ENCODE data around the gene FAM98A.

Gene FAM98A

DNA sequence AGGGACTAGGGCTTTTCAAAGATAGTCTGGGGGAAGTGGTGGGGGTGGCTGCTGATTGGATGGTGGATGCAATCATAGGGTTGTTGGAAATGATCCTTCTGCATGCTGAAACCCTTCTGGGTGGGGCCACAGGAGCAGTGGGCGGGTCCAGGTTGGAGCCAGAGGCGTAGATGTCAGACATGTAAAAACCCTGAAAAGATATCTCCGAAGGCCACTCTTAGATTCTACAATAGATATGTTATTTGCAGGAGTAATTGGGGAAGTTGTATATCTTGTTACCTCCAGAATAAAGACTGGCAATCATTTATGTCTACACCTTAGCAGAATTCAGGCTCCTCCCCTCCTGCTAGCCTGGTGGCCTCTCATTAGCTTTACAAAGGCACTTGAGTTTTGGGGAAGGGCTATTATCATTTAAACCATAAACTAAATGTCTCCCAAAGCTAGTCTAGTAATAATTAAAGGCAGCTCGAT is 8.2 kb upstream of the FAM98A start:
- Histone ChIP-seq H3K27me3 (ENCODE audit: insufficient read depth, poor library complexity, severe bottlenecking) (no peaks in the 10 kb centered on the region), H3K27ac (replicated peaks) (no peak overlapping the region), H3K4me3 (replicated peaks; ENCODE audit: insufficient read depth, low read length) (no peak overlapping the region)
- TF ChIP-seq GABPA (IDR thresholded peaks at IDR 0.05; ENCODE audit: low read depth) = no peak
- TF ChIP-seq, protein P1, sequence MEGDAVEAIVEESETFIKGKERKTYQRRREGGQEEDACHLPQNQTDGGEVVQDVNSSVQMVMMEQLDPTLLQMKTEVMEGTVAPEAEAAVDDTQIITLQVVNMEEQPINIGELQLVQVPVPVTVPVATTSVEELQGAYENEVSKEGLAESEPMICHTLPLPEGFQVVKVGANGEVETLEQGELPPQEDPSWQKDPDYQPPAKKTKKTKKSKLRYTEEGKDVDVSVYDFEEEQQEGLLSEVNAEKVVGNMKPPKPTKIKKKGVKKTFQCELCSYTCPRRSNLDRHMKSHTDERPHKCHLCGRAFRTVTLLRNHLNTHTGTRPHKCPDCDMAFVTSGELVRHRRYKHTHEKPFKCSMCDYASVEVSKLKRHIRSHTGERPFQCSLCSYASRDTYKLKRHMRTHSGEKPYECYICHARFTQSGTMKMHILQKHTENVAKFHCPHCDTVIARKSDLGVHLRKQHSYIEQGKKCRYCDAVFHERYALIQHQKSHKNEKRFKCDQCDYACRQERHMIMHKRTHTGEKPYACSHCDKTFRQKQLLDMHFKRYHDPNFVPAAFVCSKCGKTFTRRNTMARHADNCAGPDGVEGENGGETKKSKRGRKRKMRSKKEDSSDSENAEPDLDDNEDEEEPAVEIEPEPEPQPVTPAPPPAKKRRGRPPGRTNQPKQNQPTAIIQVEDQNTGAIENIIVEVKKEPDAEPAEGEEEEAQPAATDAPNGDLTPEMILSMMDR (IDR thresholded peaks at IDR 0.05; ENCODE audit: insufficient read depth, low read length) = no peak
- TF ChIP-seq, protein P2, sequence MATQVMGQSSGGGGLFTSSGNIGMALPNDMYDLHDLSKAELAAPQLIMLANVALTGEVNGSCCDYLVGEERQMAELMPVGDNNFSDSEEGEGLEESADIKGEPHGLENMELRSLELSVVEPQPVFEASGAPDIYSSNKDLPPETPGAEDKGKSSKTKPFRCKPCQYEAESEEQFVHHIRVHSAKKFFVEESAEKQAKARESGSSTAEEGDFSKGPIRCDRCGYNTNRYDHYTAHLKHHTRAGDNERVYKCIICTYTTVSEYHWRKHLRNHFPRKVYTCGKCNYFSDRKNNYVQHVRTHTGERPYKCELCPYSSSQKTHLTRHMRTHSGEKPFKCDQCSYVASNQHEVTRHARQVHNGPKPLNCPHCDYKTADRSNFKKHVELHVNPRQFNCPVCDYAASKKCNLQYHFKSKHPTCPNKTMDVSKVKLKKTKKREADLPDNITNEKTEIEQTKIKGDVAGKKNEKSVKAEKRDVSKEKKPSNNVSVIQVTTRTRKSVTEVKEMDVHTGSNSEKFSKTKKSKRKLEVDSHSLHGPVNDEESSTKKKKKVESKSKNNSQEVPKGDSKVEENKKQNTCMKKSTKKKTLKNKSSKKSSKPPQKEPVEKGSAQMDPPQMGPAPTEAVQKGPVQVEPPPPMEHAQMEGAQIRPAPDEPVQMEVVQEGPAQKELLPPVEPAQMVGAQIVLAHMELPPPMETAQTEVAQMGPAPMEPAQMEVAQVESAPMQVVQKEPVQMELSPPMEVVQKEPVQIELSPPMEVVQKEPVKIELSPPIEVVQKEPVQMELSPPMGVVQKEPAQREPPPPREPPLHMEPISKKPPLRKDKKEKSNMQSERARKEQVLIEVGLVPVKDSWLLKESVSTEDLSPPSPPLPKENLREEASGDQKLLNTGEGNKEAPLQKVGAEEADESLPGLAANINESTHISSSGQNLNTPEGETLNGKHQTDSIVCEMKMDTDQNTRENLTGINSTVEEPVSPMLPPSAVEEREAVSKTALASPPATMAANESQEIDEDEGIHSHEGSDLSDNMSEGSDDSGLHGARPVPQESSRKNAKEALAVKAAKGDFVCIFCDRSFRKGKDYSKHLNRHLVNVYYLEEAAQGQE (IDR thresholded peaks at IDR 0.05; ENCODE audit: insufficient replicate concordance, low read depth) = no peak
- DNase-seq (ENCODE audit: low read depth in 1 of 2, low spot score in 1 of 2) = no peak

DNA sequence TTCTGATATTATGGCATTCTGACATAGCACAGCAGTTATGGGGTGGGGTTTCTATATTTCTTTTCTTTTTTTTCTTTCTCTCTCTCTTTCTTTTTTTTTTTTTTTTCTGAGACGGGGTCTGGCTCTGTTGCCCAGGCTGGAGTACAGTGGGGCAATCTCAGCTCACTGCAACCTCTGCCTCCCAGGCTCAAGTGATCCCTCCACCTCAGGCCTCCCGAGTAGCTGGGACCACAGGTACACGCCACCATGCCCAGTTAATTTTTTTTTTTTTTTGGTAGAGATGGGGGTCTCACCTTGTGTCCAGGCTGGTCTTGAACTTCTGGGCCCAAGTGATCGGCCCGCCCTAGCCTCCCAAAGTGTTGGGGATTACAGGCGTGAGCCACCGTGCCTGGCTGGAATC is 7.5 kb upstream of the FAM98A start:
- TF ChIP-seq GABPA (IDR thresholded peaks at IDR 0.05; ENCODE audit: low read depth) (no peak), POLR2AphosphoS5 (IDR thresholded peaks at IDR 0.05; ENCODE audit: low read depth) (no peak), SPI1 (IDR thresholded peaks at IDR 0.05; ENCODE audit: borderline replicate concordance, low read depth) (no peak)
- TF ChIP-seq, protein P2 (IDR thresholded peaks at IDR 0.05; ENCODE audit: insufficient replicate concordance, low read depth) = no peak
- TF ChIP-seq, protein P1 (IDR thresholded peaks at IDR 0.05; ENCODE audit: insufficient read depth, low read length) = no peak
- Histone ChIP-seq H3K4me3 (replicated peaks; ENCODE audit: insufficient read depth, low read length) (no peak overlapping the region), H3K27me3 (ENCODE audit: insufficient read depth, poor library complexity, severe bottlenecking) (no peaks in the 10 kb centered on the region), H3K27ac (replicated peaks) (no peak overlapping the region)
- DNase-seq (ENCODE audit: low read depth in 1 of 2, low spot score in 1 of 2) = no peak

DNA sequence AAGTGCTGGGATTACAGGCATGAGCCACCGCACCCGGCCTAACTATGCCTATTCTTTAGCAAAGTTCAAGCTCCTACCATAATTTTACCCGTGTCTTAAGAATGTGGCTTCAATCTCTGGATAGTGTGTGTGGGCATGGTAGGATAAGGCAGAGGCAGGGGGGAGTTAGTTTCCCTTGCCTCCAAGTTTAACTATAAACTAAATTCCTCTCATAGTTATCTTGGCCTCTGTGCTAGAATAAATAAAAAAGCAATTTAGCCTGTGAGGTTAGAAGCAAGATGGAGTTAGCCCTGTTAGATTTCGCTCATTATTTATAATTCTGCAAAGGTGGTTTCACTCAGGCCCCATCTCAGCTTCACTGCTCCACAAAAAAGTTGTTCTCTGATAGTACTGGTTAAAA is 7.0 kb upstream of the FAM98A start:
- H3K27me3 ChIP-seq (ENCODE audit: insufficient read depth, poor library complexity, severe bottlenecking) = no peaks in the 10 kb centered on the region
- DNase-seq (ENCODE audit: low read depth in 1 of 2, low spot score in 1 of 2) = no peak
- H3K4me3 ChIP-seq (replicated peaks; ENCODE audit: insufficient read depth, low read length) = no peak overlapping the region
- TF ChIP-seq, protein P1 (IDR thresholded peaks at IDR 0.05; ENCODE audit: insufficient read depth, low read length) = no peak
- TF ChIP-seq GABPA (IDR thresholded peaks at IDR 0.05; ENCODE audit: low read depth) (no peak), SPI1 (IDR thresholded peaks at IDR 0.05; ENCODE audit: borderline replicate concordance, low read depth) (no peak), POLR2AphosphoS5 (IDR thresholded peaks at IDR 0.05; ENCODE audit: low read depth) (no peak)
- TF ChIP-seq, protein P2 (IDR thresholded peaks at IDR 0.05; ENCODE audit: insufficient replicate concordance, low read depth) = no peak
- no peak overlapping the region for H3K27ac ChIP-seq (replicated peaks)

Measured in HL-60 (cell line).